Stomach (tissue), 9 donors: Measurements from ENCODE around the gene PIP5K1B. TPM values are rescaled to one million over a fixed set of nuclear protein-coding genes. Genes with fewer than 3 reads are reported as not detected.

Experiments used
- DNase-seq, 2 donors: peaks; one replicate each; pipeline versions ENCODE4 v3.0.0 to v3.0.0-alpha.2; 2013 to 2019
- H3K27ac ChIP-seq, 5 donors: fragments of 200-600 bp in 4 of 5; sonication (generic) in 4 of 5; one replicate each; pipeline ENCODE4 v1.5.1; 2013 to 2019; ENCODE audit warnings: mild to moderate bottlenecking in 1 of 5, moderate library complexity in 1 of 5
- H3K27me3 ChIP-seq, 3 donors: fragments of 200-600 bp; sonication (generic); one replicate each; pipeline ENCODE4 v1.5.1; 2017 to 2019; ENCODE audit warnings: mixed run types in 1 of 3
- H3K36me3 ChIP-seq, 4 donors: fragments of 200-600 bp; sonication (generic); 1 replicate in 3 of 4; 2 replicates in 1 of 4; pipeline ENCODE4 v1.5.1; 2016 to 2019
- H3K4me1 ChIP-seq, 4 donors: fragments of 200-600 bp; sonication (generic); one replicate each; pipeline ENCODE4 v1.5.1; 2016 to 2019
- H3K4me3 ChIP-seq, 4 donors: fragments of 200-600 bp; sonication (generic) in 3 of 4; one replicate each; pipeline ENCODE4 v1.5.1; 2016 to 2019; ENCODE audit warnings: mild to moderate bottlenecking in 1 of 4
- H3K9me3 ChIP-seq, 4 donors: fragments of 200-600 bp; sonication (generic); one replicate each; pipeline ENCODE4 v1.5.1; 2016 to 2019
- EP300 ChIP-seq: sonication (generic); formaldehyde crosslinking; IDR thresholded peaks from one replicate; pipeline ENCODE4 v1.6.1; 2017; ENCODE audit warnings: antibody characterized with exemption
- POLR2A ChIP-seq, 4 donors: fragments of 450-650 bp; IDR thresholded peaks; one replicate each; pipeline ENCODE4 v1.6.1; 2016; ENCODE audit warnings: antibody characterized with exemption in 4 of 4, control low read depth in 2 of 4, mild to moderate bottlenecking in 1 of 4, moderate library complexity in 1 of 4
- POLR2AphosphoS5 ChIP-seq, 3 donors: sonication (generic); formaldehyde crosslinking; IDR thresholded peaks; one replicate each; pipeline ENCODE4 v1.6.1; 2016; ENCODE audit warnings: antibody characterized with exemption in 3 of 3
- WGBS, 5 donors: extraction: QIAGEN DNeasy Blood & Tissue Kit in 3 of 5; methylation state at CpG; one replicate each; pipeline versions ENCODE4 v1.1.5 to v1.1.7; 2013 to 2018; 5-methylcytosine and 5-hydroxymethylcytosine counted together
- intact Hi-C: fragments of 100-400 bp; cut with DNase I; formaldehyde crosslinking; loops from one replicate; pipeline ENCODE4 v1.15.1; 2023; ENCODE audit warnings: low total_unique reads
- polyA plus RNA-seq, 3 donors: library from polyadenylated mRNA; stranded (reverse); fragments of 200-250 nt; gene quantifications; one replicate each; pipeline ENCODE4 v1.2.3, GENCODE V29; 2013
- total RNA-seq, 5 donors: library from RNA; depleted of rRNA; stranded (reverse); fragments of >200 nt; gene quantifications; one replicate each; pipeline versions ENCODE4 v1.1.0 to v1.2.3, GENCODE V29; 2014 to 2016
- TF ChIP-seq, protein P1 (sequence below), 7 experiments: fragments of 450-650 bp in 4 of 7; fragments of 200-600 bp in 3 of 7; sonication (generic) in 3 of 7; IDR thresholded peaks; one replicate each; pipeline ENCODE4 v1.5.1; 2016 to 2019; ENCODE audit warnings: antibody characterized with exemption in 7 of 7, control low read depth in 2 of 7, mild to moderate bottlenecking in 1 of 7
- donor health status: healthy with polysubstance abuse.
- donor health status: Bipolar disorder and iron deficiency.
- donor health status: healthy.

The PIP5K1B gene
- total and polyA plus RNA-seq, 8 donors: 2.3 to 33.8 (median 16.6) TPM

DNA sequence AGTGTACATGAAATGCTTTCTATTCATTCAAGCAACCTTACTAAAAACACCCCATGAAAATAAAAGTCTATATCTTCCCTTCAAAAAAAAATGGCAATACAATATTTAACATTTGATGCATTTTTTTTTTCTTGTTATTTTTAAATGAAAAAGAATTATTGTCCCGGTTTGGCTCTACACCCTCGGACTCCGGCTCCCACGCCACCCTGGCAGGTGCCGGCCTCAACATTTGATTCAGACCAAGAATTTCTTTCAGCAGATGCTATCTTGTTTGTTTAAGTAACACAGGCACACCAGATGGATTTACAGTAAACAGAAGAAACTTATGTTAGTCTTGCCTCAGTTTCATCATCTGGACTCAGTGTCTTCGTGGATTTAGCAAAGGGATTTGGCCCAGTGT lies 162.0 kb downstream of the PIP5K1B start:
- H3K9me3 ChIP-seq: no peaks in the 10 kb centered on the region
- H3K36me3 ChIP-seq: peaks cover 0 to 6% (median 2%) of the 10 kb centered on the region in 4 donors
- no peak for DNase-seq
- H3K27ac ChIP-seq: no peak overlapping the region
- intact Hi-C loops: no loop called here
- H3K27me3 ChIP-seq: no peaks in the 10 kb centered on the region
- no peak for TF ChIP-seq POLR2AphosphoS5 (IDR thresholded peaks at IDR 0.05)
- no peak for TF ChIP-seq POLR2A (IDR thresholded peaks at IDR 0.05)
- TF ChIP-seq, protein P1, sequence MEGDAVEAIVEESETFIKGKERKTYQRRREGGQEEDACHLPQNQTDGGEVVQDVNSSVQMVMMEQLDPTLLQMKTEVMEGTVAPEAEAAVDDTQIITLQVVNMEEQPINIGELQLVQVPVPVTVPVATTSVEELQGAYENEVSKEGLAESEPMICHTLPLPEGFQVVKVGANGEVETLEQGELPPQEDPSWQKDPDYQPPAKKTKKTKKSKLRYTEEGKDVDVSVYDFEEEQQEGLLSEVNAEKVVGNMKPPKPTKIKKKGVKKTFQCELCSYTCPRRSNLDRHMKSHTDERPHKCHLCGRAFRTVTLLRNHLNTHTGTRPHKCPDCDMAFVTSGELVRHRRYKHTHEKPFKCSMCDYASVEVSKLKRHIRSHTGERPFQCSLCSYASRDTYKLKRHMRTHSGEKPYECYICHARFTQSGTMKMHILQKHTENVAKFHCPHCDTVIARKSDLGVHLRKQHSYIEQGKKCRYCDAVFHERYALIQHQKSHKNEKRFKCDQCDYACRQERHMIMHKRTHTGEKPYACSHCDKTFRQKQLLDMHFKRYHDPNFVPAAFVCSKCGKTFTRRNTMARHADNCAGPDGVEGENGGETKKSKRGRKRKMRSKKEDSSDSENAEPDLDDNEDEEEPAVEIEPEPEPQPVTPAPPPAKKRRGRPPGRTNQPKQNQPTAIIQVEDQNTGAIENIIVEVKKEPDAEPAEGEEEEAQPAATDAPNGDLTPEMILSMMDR (IDR thresholded peaks at IDR 0.05): no peak
- no peak for TF ChIP-seq EP300
- WGBS, 5 donors: 77 to 88% (median 81%) methylated on average over 6 of the region's 6 CpGs
- H3K4me1 ChIP-seq: peaks cover 0 to 14% (median 9%) of the 10 kb centered on the region in 4 donors
- no peak overlapping the region for H3K4me3 ChIP-seq

DNA sequence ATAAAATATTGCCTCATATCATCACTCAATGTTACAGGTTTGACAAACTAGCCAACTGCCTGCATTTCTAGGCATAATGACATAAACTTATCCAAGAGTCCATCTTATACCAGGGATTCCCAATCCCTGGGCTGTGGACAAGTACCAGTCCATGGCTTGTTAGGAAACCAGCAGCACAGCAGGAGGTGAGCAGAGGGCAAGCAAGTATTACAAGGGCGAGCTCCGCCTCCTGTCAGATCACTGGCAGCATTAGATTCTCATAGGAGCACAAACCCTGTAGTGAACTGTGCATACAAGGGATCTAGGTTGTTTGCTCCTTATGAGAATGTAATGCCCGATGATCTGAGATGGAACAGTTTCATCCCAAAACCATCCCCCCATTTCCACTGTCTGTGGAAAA lies 164.0 kb downstream of the PIP5K1B start:
- 81 to 91% (median 88%) methylated on average over 3 of the region's 3 CpGs for WGBS, 5 donors
- peaks cover 0 to 6% (median 2%) of the 10 kb centered on the region in 4 donors for H3K36me3 ChIP-seq
- intact Hi-C loops: no loop called here
- peaks cover 0 to 18% (median 11%) of the 10 kb centered on the region in 4 donors for H3K4me1 ChIP-seq
- no peak overlapping the region for H3K4me3 ChIP-seq
- H3K27ac ChIP-seq: no peak overlapping the region
- no peaks in the 10 kb centered on the region for H3K9me3 ChIP-seq
- H3K27me3 ChIP-seq: no peaks in the 10 kb centered on the region
- no peak for TF ChIP-seq POLR2AphosphoS5 (IDR thresholded peaks at IDR 0.05)
- TF ChIP-seq, protein P1 (IDR thresholded peaks at IDR 0.05): no peak
- no peak for DNase-seq

DNA sequence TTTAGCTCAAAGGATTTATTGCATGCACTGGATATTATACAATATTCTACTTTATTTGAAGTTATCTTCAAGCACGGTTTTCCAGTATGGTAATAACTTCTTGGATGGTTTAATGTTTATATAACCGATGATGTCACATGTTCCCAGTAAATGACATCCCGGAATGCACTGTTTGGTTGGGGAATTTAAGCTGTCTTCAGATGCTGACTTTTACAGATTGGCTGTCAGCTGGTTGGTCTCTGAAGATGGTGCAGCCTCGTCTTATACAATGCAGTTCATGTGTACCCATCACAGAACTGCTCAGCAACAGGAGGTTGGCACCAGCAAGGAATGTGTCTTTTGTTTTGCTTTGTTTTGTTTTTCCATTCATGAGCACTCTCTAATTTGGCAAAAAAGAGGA lies 165.0 kb downstream of the PIP5K1B start:
- peaks cover 0 to 18% (median 11%) of the 10 kb centered on the region in 4 donors for H3K4me1 ChIP-seq
- intact Hi-C loops: no loop called here
- peaks cover 0 to 6% (median 2%) of the 10 kb centered on the region in 4 donors for H3K36me3 ChIP-seq
- 60 to 80% (median 68%) methylated on average over 4 of the region's 4 CpGs for WGBS, 5 donors
- H3K4me3 ChIP-seq: no peak overlapping the region
- H3K9me3 ChIP-seq: no peaks in the 10 kb centered on the region
- no peak overlapping the region for H3K27ac ChIP-seq
- no peak for DNase-seq
- H3K27me3 ChIP-seq: no peaks in the 10 kb centered on the region
- TF ChIP-seq EP300: no peak

DNA sequence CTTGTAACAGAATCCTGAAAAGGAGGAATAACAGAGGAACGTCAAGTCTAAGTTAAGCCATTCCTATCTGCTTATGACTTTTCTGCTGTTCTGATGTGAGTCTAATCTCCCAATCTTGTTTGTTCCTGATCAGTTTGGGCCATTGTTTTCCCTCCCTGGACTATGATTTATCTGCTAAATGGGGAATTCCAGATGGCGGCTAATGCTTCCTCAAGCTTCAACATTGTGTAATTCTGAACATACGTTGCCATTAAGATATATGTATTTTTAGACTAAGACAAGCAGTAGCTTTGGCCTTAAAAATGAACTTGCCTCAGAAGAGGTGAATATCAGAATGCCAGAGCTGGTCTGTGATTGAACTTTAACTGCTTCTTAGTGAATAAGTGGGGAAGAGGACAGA lies 166.2 kb downstream of the PIP5K1B start:
- 33 to 50% (median 42%) methylated on average over 3 of the region's 3 CpGs for WGBS, 5 donors
- intact Hi-C loops: no loop called here
- H3K27ac ChIP-seq: peak overlapping the region in 2 of 5 donors; percentile 6 to 39

DNA sequence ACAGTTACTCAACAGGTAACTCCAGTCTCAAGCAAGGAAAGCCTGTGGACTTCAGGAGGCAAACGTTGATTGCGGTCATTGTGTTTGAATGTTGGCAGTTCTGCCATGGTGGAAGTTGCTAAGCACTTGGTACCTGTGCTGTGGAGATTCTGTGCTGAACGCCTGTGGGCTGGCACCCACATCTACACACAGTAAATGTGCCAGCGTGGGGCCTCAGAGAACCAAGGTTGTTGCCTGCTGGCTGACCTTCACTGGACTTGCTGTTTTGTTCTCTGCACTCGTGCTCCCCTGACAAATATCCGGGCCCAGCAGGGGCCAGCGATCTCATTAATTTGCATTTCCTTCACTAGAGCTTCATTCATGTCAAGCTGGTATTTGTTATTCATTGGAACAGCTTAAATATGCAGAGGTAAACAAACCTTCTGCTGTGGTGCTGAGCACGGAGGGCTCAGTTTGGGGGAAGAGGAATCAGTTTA lies 167.0 kb downstream of the PIP5K1B start:
- intact Hi-C loops: no loop called here
- H3K4me3 ChIP-seq: no peak overlapping the region
- H3K9me3 ChIP-seq: no peaks in the 10 kb centered on the region
- DNase-seq: peak; percentile 27 to 76
- H3K27ac ChIP-seq: peak overlapping the region in 4 of 5 donors; percentile 6 to 39 (median 15)
- H3K27me3 ChIP-seq: no peaks in the 10 kb centered on the region
- peaks cover 0 to 18% (median 11%) of the 10 kb centered on the region in 4 donors for H3K4me1 ChIP-seq
- WGBS, 5 donors: 18 to 37% (median 27%) methylated on average over 8 of the region's 8 CpGs
- TF ChIP-seq EP300 (no peak), POLR2AphosphoS5 (IDR thresholded peaks at IDR 0.05) (peak in 1 of 3 donors; percentile 14)
- H3K36me3 ChIP-seq: no peaks in the 10 kb centered on the region

More for the DNA sequence above, 166.2 kb downstream of the PIP5K1B start:
- no peak overlapping the region for H3K4me3 ChIP-seq
- no peak for DNase-seq
- TF ChIP-seq POLR2A (IDR thresholded peaks at IDR 0.05) (no peak), POLR2AphosphoS5 (IDR thresholded peaks at IDR 0.05) (no peak)
- TF ChIP-seq, protein P1 (IDR thresholded peaks at IDR 0.05): no peak
- no peaks in the 10 kb centered on the region for H3K9me3 ChIP-seq
- H3K4me1 ChIP-seq: peaks cover 0 to 18% (median 11%) of the 10 kb centered on the region in 4 donors
- H3K36me3 ChIP-seq: no peaks in the 10 kb centered on the region
- H3K27me3 ChIP-seq: no peaks in the 10 kb centered on the region
